GM19324 (cell line): Measurements from ENCODE around the gene SLC22A14.
"Not testable (repeated sequence)": the region's sequence is repeated elsewhere in the genome, so short reads cannot be mapped to it uniquely, and the experiment has no call there.

Experiments
- ATAC-seq: cut with Tn5 transposase; IDR thresholded peaks from one replicate; pipeline ENCODE4 v1.9.1; 2021; ENCODE audit warnings: mild to moderate bottlenecking, moderate library complexity; ENCODE audit not compliant: unreplicated experiment, low FRiP score

The SLC22A14 gene

GRCh38 chr3:38281895-38282686 is at the start of gene SLC22A14:
Gene SLC22A14 (plus strand): TSS chr3:38282294. CDS start chr3:38306027, 23,733 bp downstream.
- no peak for ATAC-seq

DNA sequence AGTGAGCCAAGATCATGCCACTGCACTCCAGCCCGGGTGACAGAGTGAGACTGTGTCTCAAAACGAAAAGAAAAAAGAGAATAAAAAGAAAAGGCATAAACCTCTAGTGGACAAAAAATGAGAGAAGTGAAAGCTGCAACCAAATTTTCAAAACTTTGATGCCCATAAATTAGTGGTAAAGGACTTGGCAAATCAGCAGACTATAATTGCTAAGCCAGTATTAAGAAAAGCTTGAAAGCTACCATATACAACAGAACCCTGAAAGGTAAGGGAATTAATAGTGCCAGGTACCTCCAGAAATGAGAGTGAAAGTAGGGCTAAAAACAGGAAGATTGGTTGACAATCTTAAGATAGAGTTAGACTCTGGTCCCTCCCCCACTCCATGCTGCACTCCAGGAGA is 49.4 kb upstream of the SLC22A14 start:
- no peak for ATAC-seq

DNA sequence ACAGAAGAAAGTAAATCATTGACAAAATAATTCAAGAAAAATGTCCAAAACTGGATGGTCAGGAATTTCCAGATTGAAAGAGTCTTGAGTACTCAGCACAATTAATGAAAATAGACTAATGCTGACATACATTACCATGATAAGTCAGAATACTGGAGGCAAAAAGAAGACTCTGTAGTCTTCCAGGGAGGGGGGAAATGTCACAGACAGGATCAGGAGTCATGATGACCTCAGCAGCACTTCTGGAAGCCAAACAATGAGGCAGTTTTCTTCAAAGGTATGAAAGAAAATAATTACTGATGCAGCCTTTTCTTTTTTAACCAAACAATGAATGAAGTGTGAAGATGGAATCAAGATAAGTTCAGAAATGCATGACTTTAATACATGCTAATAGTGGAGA is 46.6 kb upstream of the SLC22A14 start:
- ATAC-seq = no peak

GRCh38 chr3:38238416-38239008 is 43.6 kb upstream of the SLC22A14 start:
- no peak for ATAC-seq

GRCh38 chr3:38242812-38243211 is 39.3 kb upstream of the SLC22A14 start:
- ATAC-seq = not testable (repeated sequence)

GRCh38 chr3:38245930-38246329 is 36.2 kb upstream of the SLC22A14 start:
- no peak for ATAC-seq

DNA sequence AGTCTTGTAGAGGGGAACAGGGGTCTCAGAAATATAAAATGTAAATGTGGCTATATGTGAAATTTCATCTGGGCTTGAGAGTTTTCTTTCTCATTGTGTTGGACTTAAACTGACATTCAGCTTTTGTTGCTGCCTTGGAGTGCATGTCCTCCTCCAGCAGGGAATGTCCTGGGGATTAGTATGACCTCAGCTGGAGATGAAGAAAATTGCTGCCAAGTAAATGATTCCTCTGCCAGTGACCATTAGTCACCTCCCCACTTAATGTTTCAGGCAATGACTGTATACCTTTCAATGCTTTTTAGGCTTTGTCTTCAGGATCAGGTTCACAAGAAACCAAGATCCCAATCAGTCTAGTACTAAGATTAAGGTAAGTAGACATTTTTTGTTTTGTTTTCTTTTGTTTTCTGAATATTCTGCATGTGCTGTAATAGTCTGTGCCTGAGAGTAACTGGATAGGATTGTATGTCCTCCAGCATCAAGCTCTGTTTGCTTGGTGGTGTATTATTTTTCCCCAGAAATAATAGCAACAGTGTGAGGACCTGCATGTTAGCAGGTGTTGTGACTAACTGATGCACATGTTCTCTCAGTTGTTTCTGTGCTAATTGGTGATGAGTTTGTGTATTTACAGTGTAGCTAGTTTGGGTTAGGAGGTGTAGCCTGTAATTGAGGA is 34.6 kb upstream of the SLC22A14 start:
- no peak for ATAC-seq

- no peak for ATAC-seq
Observed at GRCh38 chr3:38250198-38250597, 31.9 kb upstream of the SLC22A14 start.

DNA sequence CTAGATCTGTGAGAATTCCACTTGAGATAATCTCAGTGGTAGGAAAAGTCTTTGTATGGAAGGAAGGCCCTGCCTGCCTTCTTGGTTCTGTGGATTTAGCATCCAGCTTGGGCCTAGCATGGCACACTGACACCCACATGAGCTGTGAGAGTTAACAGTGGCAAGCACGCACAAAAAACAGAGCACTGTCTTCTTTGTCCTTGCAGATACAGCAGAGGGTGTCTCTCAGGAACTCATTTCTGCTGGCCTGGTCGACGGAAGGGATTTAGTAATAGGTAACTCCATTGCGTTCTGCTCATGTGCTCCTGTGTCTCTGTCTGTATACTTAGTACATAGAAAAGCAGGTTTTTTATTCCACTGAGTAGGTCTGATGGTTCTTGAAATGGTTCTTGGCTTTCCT is 30.9 kb upstream of the SLC22A14 start:
- ATAC-seq = no peak

- no peak for ATAC-seq
Observed at GRCh38 chr3:38253704-38254103, 28.4 kb upstream of the SLC22A14 start.

- no peak for ATAC-seq
Observed at GRCh38 chr3:38254872-38255271, 27.2 kb upstream of the SLC22A14 start.

DNA sequence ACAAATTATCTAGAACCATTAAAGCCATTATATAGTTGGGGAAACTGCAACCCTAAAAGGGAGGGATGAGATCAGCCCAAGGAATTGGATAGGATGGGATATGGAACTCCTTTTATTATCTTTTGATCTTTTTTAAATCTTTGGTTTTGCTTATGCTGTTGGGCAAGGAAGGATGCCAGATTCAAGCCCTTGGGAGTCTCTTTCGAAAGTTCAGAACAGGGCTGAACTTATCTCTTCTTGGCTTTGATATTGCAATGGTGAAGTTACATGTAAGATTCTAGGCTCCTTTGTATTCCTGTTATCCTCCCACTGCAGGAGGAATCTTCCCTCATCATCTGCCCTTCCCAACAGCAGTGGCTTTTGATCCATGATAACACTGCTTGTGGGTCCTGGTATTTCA is 26.5 kb upstream of the SLC22A14 start:
- ATAC-seq = no peak

DNA sequence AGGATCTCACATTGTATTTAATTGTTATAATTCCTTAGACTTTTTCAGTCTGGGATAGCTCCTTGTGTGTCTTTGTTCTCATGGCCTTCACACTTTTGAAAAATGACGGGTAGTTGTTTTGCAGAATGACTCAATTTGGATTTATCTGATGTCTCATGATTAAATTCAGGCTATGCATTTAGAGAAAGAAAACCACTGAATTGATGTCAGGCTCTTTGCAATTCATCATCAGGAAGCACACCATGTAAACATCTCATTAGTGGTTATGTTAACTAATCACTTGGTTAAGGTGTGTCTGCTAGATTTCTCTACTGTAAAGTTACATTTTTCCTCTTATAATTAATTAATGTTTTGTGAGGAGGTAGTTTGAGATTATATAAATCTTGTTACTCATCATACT is 24.5 kb upstream of the SLC22A14 start:
- no peak for ATAC-seq

DNA sequence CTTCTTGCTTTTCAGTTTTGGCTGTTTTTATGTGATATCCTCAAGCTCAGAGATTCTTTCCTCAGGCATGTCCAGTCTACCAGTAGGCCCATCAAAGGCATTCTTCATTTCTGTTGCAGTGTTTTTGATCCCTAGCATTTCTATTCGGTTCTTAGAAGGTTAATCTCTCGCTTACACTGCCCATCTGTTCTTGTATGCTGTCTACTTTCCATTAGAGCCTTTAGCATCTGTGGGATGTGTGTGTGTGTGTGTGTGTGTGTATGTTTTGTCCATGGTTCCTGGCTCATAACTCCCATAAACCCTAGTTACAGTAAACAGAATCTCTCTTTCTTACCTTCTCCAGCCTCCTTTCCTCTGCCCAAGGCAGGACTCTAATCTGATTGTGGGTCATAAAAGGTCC is 21.6 kb upstream of the SLC22A14 start:
- no peak for ATAC-seq

- ATAC-seq = no peak
Observed at GRCh38 chr3:38264353-38264771, 17.7 kb upstream of the SLC22A14 start.

GRCh38 chr3:38264779-38265178 is 17.3 kb upstream of the SLC22A14 start:
- no peak for ATAC-seq

- ATAC-seq = no peak
Observed at GRCh38 chr3:38265604-38266307, 16.3 kb upstream of the SLC22A14 start, which contains the start of gene SLC22A13. Gene SLC22A13 (plus strand): TSS chr3:38265812. CDS start chr3:38265861, 49 bp downstream.

DNA sequence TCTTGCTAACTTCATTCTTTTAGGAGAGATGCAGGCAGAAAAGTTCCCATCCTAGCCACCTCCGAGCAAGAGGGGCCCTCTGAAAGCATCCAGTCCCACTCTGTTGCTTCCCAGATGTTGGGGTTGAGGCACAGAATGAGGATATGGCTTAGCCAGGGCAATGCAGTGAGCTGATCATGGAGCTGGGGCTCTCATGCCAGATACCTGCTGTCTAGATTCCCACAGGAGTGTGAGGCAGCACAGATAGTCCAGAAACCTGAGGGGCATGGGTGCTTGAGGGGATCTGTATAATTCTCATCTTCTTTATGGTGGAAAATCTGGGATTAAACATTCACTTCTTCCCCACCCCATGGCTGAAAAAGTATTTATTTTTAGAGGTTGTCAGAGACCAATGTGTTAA is 15.3 kb upstream of the SLC22A14 start:
- no peak for ATAC-seq

GRCh38 chr3:38267662-38268061 is 14.4 kb upstream of the SLC22A14 start:
- ATAC-seq = no peak

GRCh38 chr3:38268087-38268486 is 14.0 kb upstream of the SLC22A14 start:
- no peak for ATAC-seq

DNA sequence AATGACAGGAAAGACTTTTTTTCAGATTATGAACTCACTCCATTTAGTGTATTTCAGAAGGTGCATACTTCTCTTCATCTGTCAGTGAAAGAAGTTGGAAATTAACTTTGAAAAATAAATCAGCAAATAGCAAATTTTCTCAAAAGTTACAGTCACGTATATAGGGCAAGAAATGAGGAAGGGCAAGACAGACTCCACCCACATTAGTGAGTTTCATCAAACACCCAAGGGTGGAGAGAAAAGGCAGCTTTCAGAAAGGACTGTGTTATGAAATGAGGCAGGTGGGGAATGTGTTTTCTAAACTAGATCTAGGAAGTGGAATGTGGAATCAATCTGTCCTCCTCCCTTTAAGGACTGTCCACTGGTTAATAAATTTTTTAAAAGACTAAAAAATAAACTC is 13.6 kb upstream of the SLC22A14 start:
- no peak for ATAC-seq
